Measurements from ENCODE around the gene NRXN3.
A peak's percentile ranks its signal among the peaks of the same experiment; 100 is the strongest.

NRXN3 gene

GRCh38 chr14:78872837-78873236 is 702.7 kb downstream of the NRXN3 start:
- no peak for DNase-seq (ENCODE audit: extremely low spot score)
- TF ChIP-seq ARNT (IDR thresholded peaks at IDR 0.05) (no peak), LEF1 (IDR thresholded peaks at IDR 0.05; ENCODE audit: borderline replicate concordance) (no peak), L3MBTL2 (conservative IDR thresholded peaks at IDR 0.05) (no peak), SP1 (IDR thresholded peaks at IDR 0.05) (no peak), HDGF (IDR thresholded peaks at IDR 0.05; ENCODE audit: borderline replicate concordance) (no peak), ELF4 (IDR thresholded peaks at IDR 0.05) (no peak), CTBP1 (IDR thresholded peaks at IDR 0.05; ENCODE audit: borderline replicate concordance) (no peak), ZNF384 (IDR thresholded peaks at IDR 0.05) (no peak), NFRKB (IDR thresholded peaks at IDR 0.05) (no peak), TARDBP (IDR thresholded peaks at IDR 0.05) (no peak), SUZ12 (IDR thresholded peaks at IDR 0.05) (no peak), FOXA1 (IDR thresholded peaks at IDR 0.05) (no peak), FOXM1 (IDR thresholded peaks at IDR 0.05; ENCODE audit: borderline replicate concordance) (no peak), PKNOX1 (IDR thresholded peaks at IDR 0.05) (no peak), BHLHE40 (IDR thresholded peaks at IDR 0.05; ENCODE audit: borderline replicate concordance) (no peak)
- ChIA-PET CTCF (no interaction called here), POLR2A (no interaction called here)

- no peak for DNase-seq (ENCODE audit: extremely low spot score)
- ChIA-PET CTCF (no interaction called here), POLR2A (no interaction called here)
- TF ChIP-seq SP1 (IDR thresholded peaks at IDR 0.05) = no peak
- TF ChIP-seq SUZ12 (IDR thresholded peaks at IDR 0.05) = no peak
- no peak for TF ChIP-seq L3MBTL2 (conservative IDR thresholded peaks at IDR 0.05)
- TF ChIP-seq FOXK2 (IDR thresholded peaks at IDR 0.05) = no peak
- TF ChIP-seq LEF1 (IDR thresholded peaks at IDR 0.05; ENCODE audit: borderline replicate concordance) = no peak
- TF ChIP-seq ELF4 (IDR thresholded peaks at IDR 0.05) = no peak
- no peak for TF ChIP-seq ARNT (IDR thresholded peaks at IDR 0.05)
- no peak for TF ChIP-seq HDGF (IDR thresholded peaks at IDR 0.05; ENCODE audit: borderline replicate concordance)
These were observed 703.4 kb downstream of the NRXN3 start for GRCh38 chr14:78873581-78873980.

- ChIA-PET CTCF (no interaction called here), POLR2A (no interaction called here)
- TF ChIP-seq TARDBP (IDR thresholded peaks at IDR 0.05) = no peak
- TF ChIP-seq BHLHE40 (IDR thresholded peaks at IDR 0.05; ENCODE audit: borderline replicate concordance) = no peak
- TF ChIP-seq ARNT (IDR thresholded peaks at IDR 0.05) = no peak
- TF ChIP-seq SP1 (IDR thresholded peaks at IDR 0.05) = no peak
- no peak for TF ChIP-seq L3MBTL2 (conservative IDR thresholded peaks at IDR 0.05)
- no peak for TF ChIP-seq HDGF (IDR thresholded peaks at IDR 0.05; ENCODE audit: borderline replicate concordance)
- no peak for TF ChIP-seq SUZ12 (IDR thresholded peaks at IDR 0.05)
- no peak for TF ChIP-seq LEF1 (IDR thresholded peaks at IDR 0.05; ENCODE audit: borderline replicate concordance)
- TF ChIP-seq ZNF384 (IDR thresholded peaks at IDR 0.05) = no peak
- no peak for TF ChIP-seq NFRKB (IDR thresholded peaks at IDR 0.05)
- no peak for TF ChIP-seq FOXM1 (IDR thresholded peaks at IDR 0.05; ENCODE audit: borderline replicate concordance)
- DNase-seq (ENCODE audit: extremely low spot score) = no peak
These were observed 704.9 kb downstream of the NRXN3 start for GRCh38 chr14:78875049-78875448.

- DNase-seq (ENCODE audit: extremely low spot score) = no peak
- CTCF ChIA-PET = no interaction called here
These were observed 715.7 kb downstream of the NRXN3 start for GRCh38 chr14:78885884-78886283.

GRCh38 chr14:78897443-78897842 is 727.3 kb downstream of the NRXN3 start:
- no peak for TF ChIP-seq ARNT (IDR thresholded peaks at IDR 0.05)
- no peak for TF ChIP-seq CTBP1 (IDR thresholded peaks at IDR 0.05; ENCODE audit: borderline replicate concordance)
- no peak for TF ChIP-seq FOXA1 (IDR thresholded peaks at IDR 0.05)
- CTCF ChIA-PET = no interaction called here
- DNase-seq (ENCODE audit: extremely low spot score) = no peak
- POLR2A ChIA-PET = no interaction called here

More at GRCh38 chr14:78885884-78886283, 715.7 kb downstream of the NRXN3 start:
- TF ChIP-seq SUZ12 (IDR thresholded peaks at IDR 0.05) (no peak), FOXK2 (IDR thresholded peaks at IDR 0.05) (no peak), FOXM1 (IDR thresholded peaks at IDR 0.05; ENCODE audit: borderline replicate concordance) (no peak), SP1 (IDR thresholded peaks at IDR 0.05) (no peak), ELF4 (IDR thresholded peaks at IDR 0.05) (no peak), FOXA1 (IDR thresholded peaks at IDR 0.05) (no peak), PKNOX1 (IDR thresholded peaks at IDR 0.05) (no peak), LEF1 (IDR thresholded peaks at IDR 0.05; ENCODE audit: borderline replicate concordance) (no peak), HDGF (IDR thresholded peaks at IDR 0.05; ENCODE audit: borderline replicate concordance) (no peak), ZNF384 (IDR thresholded peaks at IDR 0.05) (no peak), CTBP1 (IDR thresholded peaks at IDR 0.05; ENCODE audit: borderline replicate concordance) (no peak), L3MBTL2 (conservative IDR thresholded peaks at IDR 0.05) (no peak), NFRKB (IDR thresholded peaks at IDR 0.05) (no peak), BHLHE40 (IDR thresholded peaks at IDR 0.05; ENCODE audit: borderline replicate concordance) (no peak), ARNT (IDR thresholded peaks at IDR 0.05) (no peak), TARDBP (IDR thresholded peaks at IDR 0.05) (no peak)
- POLR2A ChIA-PET = no interaction called here

GRCh38 chr14:78902010-78902623 is 731.9 kb downstream of the NRXN3 start:
- CTCF ChIA-PET = interaction anchor here (0.7 to 1.4 kb wide), 3 partner anchors 11 to 66 kb away, joined by 3 read pairs; no protein-coding TSS in a partner anchor

GRCh38 chr14:78904094-78904493 is 733.9 kb downstream of the NRXN3 start:
- no peak for DNase-seq (ENCODE audit: extremely low spot score)
- CTCF ChIA-PET = no interaction called here
- no peak for TF ChIP-seq FOXA1 (IDR thresholded peaks at IDR 0.05)
- no peak for TF ChIP-seq LEF1 (IDR thresholded peaks at IDR 0.05; ENCODE audit: borderline replicate concordance)
- no peak for TF ChIP-seq NFRKB (IDR thresholded peaks at IDR 0.05)
- no peak for TF ChIP-seq ZNF384 (IDR thresholded peaks at IDR 0.05)
- no peak for TF ChIP-seq L3MBTL2 (conservative IDR thresholded peaks at IDR 0.05)
- no peak for TF ChIP-seq SUZ12 (IDR thresholded peaks at IDR 0.05)
- TF ChIP-seq PKNOX1 (IDR thresholded peaks at IDR 0.05) = no peak
- TF ChIP-seq HDGF (IDR thresholded peaks at IDR 0.05; ENCODE audit: borderline replicate concordance) = no peak
- no peak for TF ChIP-seq CTBP1 (IDR thresholded peaks at IDR 0.05; ENCODE audit: borderline replicate concordance)
- no peak for TF ChIP-seq SP1 (IDR thresholded peaks at IDR 0.05)
- no peak for TF ChIP-seq FOXK2 (IDR thresholded peaks at IDR 0.05)
- TF ChIP-seq TARDBP (IDR thresholded peaks at IDR 0.05) = no peak
- no peak for TF ChIP-seq ELF4 (IDR thresholded peaks at IDR 0.05)
- no peak for TF ChIP-seq BHLHE40 (IDR thresholded peaks at IDR 0.05; ENCODE audit: borderline replicate concordance)
- TF ChIP-seq ARNT (IDR thresholded peaks at IDR 0.05) = no peak
- TF ChIP-seq FOXM1 (IDR thresholded peaks at IDR 0.05; ENCODE audit: borderline replicate concordance) = no peak
- POLR2A ChIA-PET = no interaction called here

More at GRCh38 chr14:78902010-78902623, 731.9 kb downstream of the NRXN3 start:
- DNase-seq (ENCODE audit: extremely low spot score) = peak; percentile 35
- TF ChIP-seq SUZ12 (IDR thresholded peaks at IDR 0.05) (no peak), BHLHE40 (IDR thresholded peaks at IDR 0.05; ENCODE audit: borderline replicate concordance) (no peak), NFRKB (IDR thresholded peaks at IDR 0.05) (no peak), FOXA1 (IDR thresholded peaks at IDR 0.05) (no peak), ZNF384 (IDR thresholded peaks at IDR 0.05) (no peak), ELF4 (IDR thresholded peaks at IDR 0.05) (no peak), HDGF (IDR thresholded peaks at IDR 0.05; ENCODE audit: borderline replicate concordance) (no peak)
- POLR2A ChIA-PET = no interaction called here

Measured in HEK293T (cell line).